WTC11 (cell line): ENCODE results near the gene CCDC69. TPM values are rescaled to one million over a fixed set of nuclear protein-coding genes. Genes with fewer than 3 reads are reported as not detected.

Experiments used
- ATAC-seq: fragments of 200-7000 bp; cut with Tn5 transposase; 2 replicates; pipeline ENCODE4 v1.10.0; 2021; ENCODE audit warnings: mild to moderate bottlenecking, moderate library complexity
- CTCF ChIA-PET: fragments of 300-600 bp; sonication (Branson Sonifier 250); formaldehyde crosslinking; loops from one replicate; lab custom pipeline; 2021; ENCODE audit warnings: antibody characterized with exemption; lab: Charles Lee
- POLR2A ChIA-PET: fragments of 350-600 bp; sonication (Branson Sonifier 250); formaldehyde crosslinking; loops from one replicate; lab custom pipeline; 2021; ENCODE audit warnings: antibody characterized with exemption; lab: Charles Lee
- DNase-seq: peaks from one replicate; pipeline ENCODE4 v3.0.0; 2021; ENCODE audit warnings: low spot score
- H3K27ac Mint-ChIP-seq: 2 replicates; pipeline ENCODE4 v1.8.0; 2021; ENCODE audit warnings: mixed read lengths
- H3K27me3 Mint-ChIP-seq: 2 replicates; pipeline ENCODE4 v1.8.0; 2021; ENCODE audit warnings: low read depth, mild to moderate bottlenecking, moderate library complexity, mixed read lengths
- H3K36me3 Mint-ChIP-seq: 2 replicates; pipeline ENCODE4 v1.8.0; 2021; ENCODE audit warnings: mixed read lengths
- H3K4me1 Mint-ChIP-seq: 2 replicates; pipeline ENCODE4 v1.8.0; 2022; ENCODE audit warnings: mixed read lengths
- H3K4me3 Mint-ChIP-seq: 2 replicates; pipeline ENCODE4 v1.8.0; 2021; ENCODE audit warnings: mild to moderate bottlenecking, moderate library complexity, mixed read lengths
- H3K9me3 Mint-ChIP-seq: 2 replicates; pipeline ENCODE4 v1.8.0; 2021; ENCODE audit warnings: mixed read lengths
- ARID4B ChIP-seq: sonication (generic); formaldehyde crosslinking; IDR thresholded peaks from 2 replicates; pipeline ENCODE4 v1.8.0; 2023; ENCODE audit warnings: missing genetic modification reagents, mild to moderate bottlenecking, borderline replicate concordance
- CBFB ChIP-seq: sonication (generic); formaldehyde crosslinking; IDR thresholded peaks from 2 replicates; pipeline ENCODE4 v1.8.1; 2022; ENCODE audit warnings: mild to moderate bottlenecking, low read depth, missing genetic modification reagents
- CREM ChIP-seq: sonication (generic); formaldehyde crosslinking; IDR thresholded peaks from 2 replicates; pipeline ENCODE4 v1.8.1; 2022; ENCODE audit warnings: mild to moderate bottlenecking, missing genetic modification reagents, moderate library complexity
- CTCF ChIP-seq: fragments of 200-600 bp; IDR thresholded peaks from 2 replicates; pipeline ENCODE4 v1.8.0; 2022; ENCODE audit warnings: antibody characterized with exemption
- ETV6 ChIP-seq: sonication (generic); formaldehyde crosslinking; IDR thresholded peaks from 2 replicates; pipeline ENCODE4 v1.8.1; 2022; ENCODE audit warnings: mild to moderate bottlenecking, missing genetic modification reagents
- IRF1 ChIP-seq: sonication (generic); formaldehyde crosslinking; IDR thresholded peaks from 2 replicates; pipeline ENCODE4 v1.8.0; 2023; ENCODE audit warnings: missing genetic modification reagents
- KAT7 ChIP-seq: sonication (generic); formaldehyde crosslinking; IDR thresholded peaks from 2 replicates; pipeline ENCODE4 v1.8.1; 2023; ENCODE audit warnings: missing genetic modification reagents, mild to moderate bottlenecking, borderline replicate concordance
- MYBL2 ChIP-seq: sonication (generic); formaldehyde crosslinking; IDR thresholded peaks from 2 replicates; pipeline ENCODE4 v1.8.1; 2023; ENCODE audit warnings: mild to moderate bottlenecking, moderate library complexity, missing genetic modification reagents
- NR1H2 ChIP-seq: sonication (generic); formaldehyde crosslinking; IDR thresholded peaks from 2 replicates; pipeline ENCODE4 v1.9.0; 2021; ENCODE audit warnings: mild to moderate bottlenecking, moderate library complexity, missing genetic modification reagents
- OVOL2 ChIP-seq: fragments of 250-450 bp; sonication (Bioruptor Pico); IDR thresholded peaks from 2 replicates; pipeline ENCODE4 v1.9.0; 2021; ENCODE audit warnings: mild to moderate bottlenecking, borderline replicate concordance
- SMAD3 ChIP-seq: sonication (generic); formaldehyde crosslinking; IDR thresholded peaks from 2 replicates; pipeline ENCODE4 v1.8.0; 2022; ENCODE audit warnings: missing genetic modification reagents, mild to moderate bottlenecking, borderline replicate concordance
- TEAD1 ChIP-seq: sonication (generic); formaldehyde crosslinking; IDR thresholded peaks from 2 replicates; pipeline ENCODE4 v1.8.0; 2022; ENCODE audit warnings: mild to moderate bottlenecking, missing genetic modification reagents
- ZMAT4 ChIP-seq: fragments of 250-450 bp; sonication (Bioruptor Pico); IDR thresholded peaks from 2 replicates; pipeline ENCODE4 v1.9.0; 2021; ENCODE audit warnings: mild to moderate bottlenecking
- ZNF138 ChIP-seq: sonication (generic); formaldehyde crosslinking; conservative IDR thresholded peaks from 2 replicates; pipeline ENCODE4 v1.8.1; 2022; ENCODE audit warnings: mild to moderate bottlenecking, moderate library complexity, missing genetic modification reagents
- total RNA-seq: library from RNA; stranded (reverse); gene quantifications from 3 replicates; pipeline ENCODE4 v1.2.3, GENCODE V29; 2021
- TF ChIP-seq, protein P1 (sequence below): sonication (generic); formaldehyde crosslinking; IDR thresholded peaks from 2 replicates; pipeline ENCODE4 v1.8.1; 2023; ENCODE audit warnings: mild to moderate bottlenecking, missing genetic modification reagents, borderline replicate concordance
- TF ChIP-seq, protein P2 (sequence below): sonication (generic); formaldehyde crosslinking; IDR thresholded peaks from 2 replicates; pipeline ENCODE4 v1.8.1; 2022; ENCODE audit warnings: low read depth, mild to moderate bottlenecking, moderate library complexity, missing genetic modification reagents, borderline replicate concordance
- TF ChIP-seq, protein P3 (sequence below): sonication (generic); formaldehyde crosslinking; IDR thresholded peaks from 2 replicates; pipeline ENCODE4 v1.8.1; 2023; ENCODE audit warnings: mild to moderate bottlenecking, missing genetic modification reagents, moderate library complexity
- TF ChIP-seq, protein P4 (sequence below): sonication (generic); formaldehyde crosslinking; IDR thresholded peaks from 2 replicates; pipeline ENCODE4 v1.8.1; 2022; ENCODE audit warnings: mild to moderate bottlenecking, moderate library complexity, missing genetic modification reagents
- TF ChIP-seq, protein P5 (sequence below): sonication (generic); formaldehyde crosslinking; IDR thresholded peaks from 2 replicates; pipeline ENCODE4 v1.8.1; 2023; ENCODE audit warnings: mild to moderate bottlenecking, moderate library complexity, missing genetic modification reagents

Gene CCDC69
- total RNA-seq, 1 experiment from 2014 or later, result 12.4 TPM

DNA sequence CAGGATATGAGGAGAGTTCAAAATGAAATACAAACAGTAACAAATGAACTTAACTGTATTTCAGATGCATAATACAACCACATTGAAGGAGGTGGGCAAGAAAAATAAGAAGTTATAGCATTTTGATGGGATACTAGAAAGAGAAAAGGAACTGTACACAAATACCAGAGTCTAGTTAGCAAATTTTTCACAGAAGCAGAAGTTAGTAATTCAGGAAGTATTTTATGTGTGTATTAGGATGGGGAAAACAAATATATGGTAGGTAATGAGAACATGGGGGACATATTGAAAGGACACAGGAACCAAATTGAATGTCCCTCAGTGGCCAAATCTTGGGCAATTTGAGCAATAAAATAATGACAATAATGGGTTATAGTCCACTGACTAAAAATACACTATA is 47.4 kb upstream of the CCDC69 start:
- peaks cover 14% of the 10 kb centered on the region for H3K36me3 Mint-ChIP-seq
- H3K27ac Mint-ChIP-seq, result no peak overlapping the region
- H3K4me1 Mint-ChIP-seq, result no peaks in the 10 kb centered on the region
- ChIA-PET CTCF (interaction anchor here (1.6 kb wide), 1 partner anchor 45 kb away, joined by 5 read pairs; no protein-coding TSS in a partner anchor), POLR2A (no interaction called here)
- no peak for DNase-seq
- no peak for TF ChIP-seq KAT7 (CRISPR knock-in tag)
- no peak for TF ChIP-seq CTCF
- no peak for TF ChIP-seq NR1H2
- TF ChIP-seq, protein P1, sequence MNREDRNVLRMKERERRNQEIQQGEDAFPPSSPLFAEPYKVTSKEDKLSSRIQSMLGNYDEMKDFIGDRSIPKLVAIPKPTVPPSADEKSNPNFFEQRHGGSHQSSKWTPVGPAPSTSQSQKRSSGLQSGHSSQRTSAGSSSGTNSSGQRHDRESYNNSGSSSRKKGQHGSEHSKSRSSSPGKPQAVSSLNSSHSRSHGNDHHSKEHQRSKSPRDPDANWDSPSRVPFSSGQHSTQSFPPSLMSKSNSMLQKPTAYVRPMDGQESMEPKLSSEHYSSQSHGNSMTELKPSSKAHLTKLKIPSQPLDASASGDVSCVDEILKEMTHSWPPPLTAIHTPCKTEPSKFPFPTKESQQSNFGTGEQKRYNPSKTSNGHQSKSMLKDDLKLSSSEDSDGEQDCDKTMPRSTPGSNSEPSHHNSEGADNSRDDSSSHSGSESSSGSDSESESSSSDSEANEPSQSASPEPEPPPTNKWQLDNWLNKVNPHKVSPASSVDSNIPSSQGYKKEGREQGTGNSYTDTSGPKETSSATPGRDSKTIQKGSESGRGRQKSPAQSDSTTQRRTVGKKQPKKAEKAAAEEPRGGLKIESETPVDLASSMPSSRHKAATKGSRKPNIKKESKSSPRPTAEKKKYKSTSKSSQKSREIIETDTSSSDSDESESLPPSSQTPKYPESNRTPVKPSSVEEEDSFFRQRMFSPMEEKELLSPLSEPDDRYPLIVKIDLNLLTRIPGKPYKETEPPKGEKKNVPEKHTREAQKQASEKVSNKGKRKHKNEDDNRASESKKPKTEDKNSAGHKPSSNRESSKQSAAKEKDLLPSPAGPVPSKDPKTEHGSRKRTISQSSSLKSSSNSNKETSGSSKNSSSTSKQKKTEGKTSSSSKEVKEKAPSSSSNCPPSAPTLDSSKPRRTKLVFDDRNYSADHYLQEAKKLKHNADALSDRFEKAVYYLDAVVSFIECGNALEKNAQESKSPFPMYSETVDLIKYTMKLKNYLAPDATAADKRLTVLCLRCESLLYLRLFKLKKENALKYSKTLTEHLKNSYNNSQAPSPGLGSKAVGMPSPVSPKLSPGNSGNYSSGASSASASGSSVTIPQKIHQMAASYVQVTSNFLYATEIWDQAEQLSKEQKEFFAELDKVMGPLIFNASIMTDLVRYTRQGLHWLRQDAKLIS (CRISPR knock-in tag), result no peak
- no peak for TF ChIP-seq IRF1 (CRISPR knock-in tag)
- TF ChIP-seq, protein P2, sequence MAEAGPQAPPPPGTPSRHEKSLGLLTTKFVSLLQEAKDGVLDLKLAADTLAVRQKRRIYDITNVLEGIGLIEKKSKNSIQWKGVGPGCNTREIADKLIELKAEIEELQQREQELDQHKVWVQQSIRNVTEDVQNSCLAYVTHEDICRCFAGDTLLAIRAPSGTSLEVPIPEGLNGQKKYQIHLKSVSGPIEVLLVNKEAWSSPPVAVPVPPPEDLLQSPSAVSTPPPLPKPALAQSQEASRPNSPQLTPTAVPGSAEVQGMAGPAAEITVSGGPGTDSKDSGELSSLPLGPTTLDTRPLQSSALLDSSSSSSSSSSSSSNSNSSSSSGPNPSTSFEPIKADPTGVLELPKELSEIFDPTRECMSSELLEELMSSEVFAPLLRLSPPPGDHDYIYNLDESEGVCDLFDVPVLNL, result no peak
- TF ChIP-seq ZNF138, result no peak
- TF ChIP-seq CBFB (CRISPR knock-in tag), result no peak
- no peak for TF ChIP-seq SMAD3
- TF ChIP-seq, protein P3, sequence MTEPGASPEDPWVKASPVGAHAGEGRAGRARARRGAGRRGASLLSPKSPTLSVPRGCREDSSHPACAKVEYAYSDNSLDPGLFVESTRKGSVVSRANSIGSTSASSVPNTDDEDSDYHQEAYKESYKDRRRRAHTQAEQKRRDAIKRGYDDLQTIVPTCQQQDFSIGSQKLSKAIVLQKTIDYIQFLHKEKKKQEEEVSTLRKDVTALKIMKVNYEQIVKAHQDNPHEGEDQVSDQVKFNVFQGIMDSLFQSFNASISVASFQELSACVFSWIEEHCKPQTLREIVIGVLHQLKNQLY, result no peak
- no peak for TF ChIP-seq ARID4B
- no peak for TF ChIP-seq CREM (CRISPR knock-in tag)
- no peak for TF ChIP-seq ETV6 (CRISPR knock-in tag)
- no peak for ATAC-seq
- no peaks in the 10 kb centered on the region for H3K27me3 Mint-ChIP-seq
- no peak overlapping the region for H3K4me3 Mint-ChIP-seq
- no peaks in the 10 kb centered on the region for H3K9me3 Mint-ChIP-seq

DNA sequence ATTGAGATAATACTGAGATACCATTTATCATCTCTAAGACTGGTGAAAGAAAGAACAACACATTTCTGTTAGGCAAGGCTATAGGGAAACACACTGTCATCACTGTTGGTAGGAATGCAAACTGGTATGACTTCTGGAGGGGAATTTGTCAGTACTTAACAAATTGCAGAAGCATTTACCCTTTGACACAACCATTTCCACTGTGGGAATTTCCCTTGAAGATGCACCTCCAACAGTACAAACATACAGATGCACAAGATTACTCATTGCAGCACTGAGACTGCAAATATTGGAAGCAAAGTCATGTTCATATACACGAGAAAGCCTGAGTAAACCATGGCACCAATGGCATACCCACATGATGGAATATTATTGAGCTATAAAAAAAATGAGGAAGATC is 46.7 kb upstream of the CCDC69 start:
- Mint-ChIP-seq H3K27me3 (no peaks in the 10 kb centered on the region), H3K9me3 (no peaks in the 10 kb centered on the region), H3K27ac (no peak overlapping the region), H3K36me3 (peaks cover 14% of the 10 kb centered on the region), H3K4me1 (no peaks in the 10 kb centered on the region), H3K4me3 (no peak overlapping the region)
- ATAC-seq (no peak), DNase-seq (no peak)
- ChIA-PET POLR2A (no interaction called here), CTCF (interaction anchor here (1.6 kb wide), 1 partner anchor 46 kb away, joined by 5 read pairs; no protein-coding TSS in a partner anchor)
- no peak for TF ChIP-seq NR1H2
- no peak for TF ChIP-seq ZMAT4 (CRISPR knock-in tag)
- TF ChIP-seq, protein P4, sequence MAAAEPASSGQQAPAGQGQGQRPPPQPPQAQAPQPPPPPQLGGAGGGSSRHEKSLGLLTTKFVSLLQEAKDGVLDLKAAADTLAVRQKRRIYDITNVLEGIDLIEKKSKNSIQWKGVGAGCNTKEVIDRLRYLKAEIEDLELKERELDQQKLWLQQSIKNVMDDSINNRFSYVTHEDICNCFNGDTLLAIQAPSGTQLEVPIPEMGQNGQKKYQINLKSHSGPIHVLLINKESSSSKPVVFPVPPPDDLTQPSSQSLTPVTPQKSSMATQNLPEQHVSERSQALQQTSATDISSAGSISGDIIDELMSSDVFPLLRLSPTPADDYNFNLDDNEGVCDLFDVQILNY, result no peak
- TF ChIP-seq, protein P5, sequence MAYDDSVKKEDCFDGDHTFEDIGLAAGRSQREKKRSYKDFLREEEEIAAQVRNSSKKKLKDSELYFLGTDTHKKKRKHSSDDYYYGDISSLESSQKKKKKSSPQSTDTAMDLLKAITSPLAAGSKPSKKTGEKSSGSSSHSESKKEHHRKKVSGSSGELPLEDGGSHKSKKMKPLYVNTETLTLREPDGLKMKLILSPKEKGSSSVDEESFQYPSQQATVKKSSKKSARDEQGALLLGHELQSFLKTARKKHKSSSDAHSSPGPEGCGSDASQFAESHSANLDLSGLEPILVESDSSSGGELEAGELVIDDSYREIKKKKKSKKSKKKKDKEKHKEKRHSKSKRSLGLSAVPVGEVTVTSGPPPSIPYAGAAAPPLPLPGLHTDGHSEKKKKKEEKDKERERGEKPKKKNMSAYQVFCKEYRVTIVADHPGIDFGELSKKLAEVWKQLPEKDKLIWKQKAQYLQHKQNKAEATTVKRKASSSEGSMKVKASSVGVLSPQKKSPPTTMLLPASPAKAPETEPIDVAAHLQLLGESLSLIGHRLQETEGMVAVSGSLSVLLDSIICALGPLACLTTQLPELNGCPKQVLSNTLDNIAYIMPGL, result no peak
- TF ChIP-seq MYBL2 (CRISPR knock-in tag), result no peak
- no peak for TF ChIP-seq KAT7 (CRISPR knock-in tag)
- TF ChIP-seq OVOL2 (CRISPR knock-in tag), result no peak
- no peak for TF ChIP-seq TEAD1
